Activated CD8-positive, alpha-beta memory T cell treated with anti-CD3 and anti-CD28 coated beads, Interleukin-2, amount 50 U/mL, for 1 hour (primary cell): ENCODE results near the gene PRR20A.
"Not testable (repeated sequence)": the region's sequence is repeated elsewhere in the genome, so short reads cannot be mapped to it uniquely, and the experiment has no call there.

ENCODE experiments used
- DNase-seq: peaks from one replicate; pipeline ENCODE4 v3.0.0-alpha.2; 2020; ENCODE audit errors: extremely low read depth

PRR20A gene

GRCh38 chr13:57140235-57140968 lies at the start of gene PRR20A:
TSS of gene PRR20A (plus strand) at chr13:57140918. CDS start at chr13:57141305, 387 bp downstream.
- not testable (repeated sequence) for DNase-seq

- no peak for DNase-seq
Observed at GRCh38 chr13:57114945-57115344, 25.8 kb upstream of the PRR20A start.

- DNase-seq: no peak
Observed at GRCh38 chr13:57123681-57124080, 17.0 kb upstream of the PRR20A start.

GRCh38 chr13:57128909-57129308 lies 11.8 kb upstream of the PRR20A start:
- no peak for DNase-seq

GRCh38 chr13:57136093-57136492 lies 4.6 kb upstream of the PRR20A start:
- no peak for DNase-seq

GRCh38 chr13:57137585-57137984 lies 3.1 kb upstream of the PRR20A start:
- no peak for DNase-seq

- DNase-seq: no peak
Observed at GRCh38 chr13:57138988-57139387, 1.7 kb upstream of the PRR20A start.

GRCh38 chr13:57139781-57140180 lies 937 bp upstream of the PRR20A start:
- not testable (repeated sequence) for DNase-seq

- not testable (repeated sequence) for DNase-seq
Observed at GRCh38 chr13:57147188-57147587, 6.5 kb downstream of the PRR20A start, which contains the start of gene PRR20B. TSS of gene PRR20B (plus strand) at chr13:57147488. CDS start at chr13:57147875, 387 bp downstream.

GRCh38 chr13:57148106-57148505 lies 7.4 kb downstream of the PRR20A start:
- DNase-seq: not testable (repeated sequence)

GRCh38 chr13:57153761-57154160 lies 13.0 kb downstream of the PRR20A start, which contains the start of gene PRR20C:
TSS of gene PRR20C (plus strand) at chr13:57154061. CDS start at chr13:57154448, 387 bp downstream.
- DNase-seq: not testable (repeated sequence)

GRCh38 chr13:57160332-57160731 lies 19.6 kb downstream of the PRR20A start, which contains the start of gene PRR20D:
TSS of gene PRR20D (plus strand) at chr13:57160632. CDS start at chr13:57161019, 387 bp downstream.
- DNase-seq: not testable (repeated sequence)

- DNase-seq: not testable (repeated sequence)
Observed at GRCh38 chr13:57166897-57167296, 26.2 kb downstream of the PRR20A start, which contains the start of gene PRR20E. TSS of gene PRR20E (plus strand) at chr13:57167197. CDS start at chr13:57167584, 387 bp downstream.

GRCh38 chr13:57191667-57192066 lies 50.9 kb downstream of the PRR20A start:
- no peak for DNase-seq
